PFSK-1 (cell line): ENCODE measurements around the gene MCFD2.

Source experiments
- POLR2AphosphoS5 ChIP-seq: IDR thresholded peaks from 2 replicates; pipeline ENCODE4 v1.6.1; 2012; ENCODE audit warnings: low read depth, mild to moderate bottlenecking, control low read depth, low read length, moderate library complexity
- REST ChIP-seq, 2 experiments: IDR thresholded peaks; 2 replicates each; pipeline versions ENCODE4 v1.6.1 to v1.8.0; 2011 to 2012; ENCODE audit warnings: low read depth in 2 of 2, low read length in 2 of 2, control low read depth in 1 of 2, inconsistent platforms in 1 of 2, mild to moderate bottlenecking in 1 of 2, moderate library complexity in 1 of 2; ENCODE audit not compliant: insufficient read depth in 1 of 2
- SIN3A ChIP-seq: IDR thresholded peaks from 2 replicates; pipeline ENCODE4 v1.6.1; 2012; ENCODE audit warnings: mild to moderate bottlenecking, low read length, moderate library complexity, borderline replicate concordance; ENCODE audit not compliant: insufficient read depth

- no peak for TF ChIP-seq REST (IDR thresholded peaks at IDR 0.05; ENCODE audit: insufficient read depth in 1 of 2, low read depth in 2 of 2, low read length in 2 of 2)
- no peak for TF ChIP-seq POLR2AphosphoS5
- TF ChIP-seq SIN3A, result no peak
These were observed 37.2 kb downstream of the MCFD2 start for GRCh38 chr2:46878240-46878877.
